DOHH2 (cell line): ENCODE data around the gene CHRNA5.

Experiments used
- EZH2phosphoT487 ChIP-seq: fragments of 200-600 bp; sonication (generic); IDR thresholded peaks from 2 replicates; pipeline ENCODE4 v1.6.1; 2017; ENCODE audit warnings: borderline replicate concordance, mild to moderate bottlenecking, antibody characterized with exemption, low read length, moderate library complexity, mixed read lengths
- TF ChIP-seq, protein P1 (sequence below): fragments of 200-600 bp; sonication (generic); IDR thresholded peaks from one replicate; pipeline ENCODE4 v1.5.1; 2014; ENCODE audit warnings: antibody characterized with exemption, mild to moderate bottlenecking, low read depth, low read length; ENCODE audit not compliant: poor library complexity, severe bottlenecking

DNA sequence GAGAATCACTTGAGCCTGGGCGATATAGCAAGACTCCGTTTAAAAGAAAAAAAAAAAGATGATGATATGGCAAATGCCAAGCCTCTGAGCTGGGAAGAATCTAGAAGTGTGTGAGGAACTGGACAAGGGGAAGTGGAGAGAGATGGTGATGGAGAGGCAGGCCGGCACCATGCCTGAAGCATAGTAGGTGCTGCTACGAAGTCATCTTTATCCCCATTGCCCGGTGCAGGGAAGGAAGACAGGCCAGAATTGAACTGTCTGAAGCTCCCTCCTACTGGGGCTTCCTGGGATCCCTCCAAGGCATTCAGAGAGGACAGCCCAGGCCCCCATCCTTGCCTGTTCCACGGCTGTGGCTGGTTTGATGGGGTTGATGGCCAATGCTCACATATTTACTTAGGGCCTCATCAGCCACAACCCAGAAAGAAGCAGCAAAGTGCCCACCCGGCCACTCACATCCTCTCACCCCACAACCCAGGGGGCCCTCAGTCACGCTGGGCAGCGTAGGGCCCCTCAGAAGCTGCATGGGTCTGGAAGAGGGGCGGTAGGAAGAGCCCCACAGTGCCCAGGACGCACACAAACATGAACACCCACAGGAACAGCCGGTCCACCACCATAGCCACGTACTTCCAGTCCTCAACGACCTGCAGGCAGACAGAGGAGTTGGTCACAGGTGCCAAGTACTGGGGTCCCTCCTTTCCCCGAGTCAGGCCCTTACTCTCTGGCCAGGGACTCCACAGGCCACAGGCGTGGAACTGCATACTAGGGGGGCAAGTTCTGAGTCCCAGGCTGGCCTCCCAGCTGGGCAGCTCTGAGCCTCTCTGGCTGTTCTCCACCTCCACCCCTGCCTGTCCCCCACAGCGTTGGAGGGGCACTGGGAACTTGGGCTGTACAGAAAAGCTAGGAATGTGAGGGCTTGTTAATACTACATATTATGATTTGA, 59.6 kb downstream of the CHRNA5 start:
- TF ChIP-seq, protein P1, sequence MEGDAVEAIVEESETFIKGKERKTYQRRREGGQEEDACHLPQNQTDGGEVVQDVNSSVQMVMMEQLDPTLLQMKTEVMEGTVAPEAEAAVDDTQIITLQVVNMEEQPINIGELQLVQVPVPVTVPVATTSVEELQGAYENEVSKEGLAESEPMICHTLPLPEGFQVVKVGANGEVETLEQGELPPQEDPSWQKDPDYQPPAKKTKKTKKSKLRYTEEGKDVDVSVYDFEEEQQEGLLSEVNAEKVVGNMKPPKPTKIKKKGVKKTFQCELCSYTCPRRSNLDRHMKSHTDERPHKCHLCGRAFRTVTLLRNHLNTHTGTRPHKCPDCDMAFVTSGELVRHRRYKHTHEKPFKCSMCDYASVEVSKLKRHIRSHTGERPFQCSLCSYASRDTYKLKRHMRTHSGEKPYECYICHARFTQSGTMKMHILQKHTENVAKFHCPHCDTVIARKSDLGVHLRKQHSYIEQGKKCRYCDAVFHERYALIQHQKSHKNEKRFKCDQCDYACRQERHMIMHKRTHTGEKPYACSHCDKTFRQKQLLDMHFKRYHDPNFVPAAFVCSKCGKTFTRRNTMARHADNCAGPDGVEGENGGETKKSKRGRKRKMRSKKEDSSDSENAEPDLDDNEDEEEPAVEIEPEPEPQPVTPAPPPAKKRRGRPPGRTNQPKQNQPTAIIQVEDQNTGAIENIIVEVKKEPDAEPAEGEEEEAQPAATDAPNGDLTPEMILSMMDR = no peak
- no peak for TF ChIP-seq EZH2phosphoT487
